Ovary (tissue), 3 donors: ENCODE measurements around the gene TJAP1.

ENCODE experiments used
- CTCF ChIP-seq, 3 donors: fragments of 450-650 bp in 2 of 3; fragments of 200-600 bp in 1 of 3; IDR thresholded peaks; one replicate each; pipeline versions ENCODE4 v1.5.1 to v1.8.0; 2016 to 2022; ENCODE audit warnings: antibody characterized with exemption in 3 of 3, mild to moderate bottlenecking in 1 of 3
- POLR2A ChIP-seq: fragments of 450-650 bp; IDR thresholded peaks from one replicate; pipeline ENCODE4 v1.6.1; 2017; ENCODE audit warnings: antibody characterized with exemption, mild to moderate bottlenecking, moderate library complexity
- donor health status: DM: no; HTN: no; CAD: no.

DNA sequence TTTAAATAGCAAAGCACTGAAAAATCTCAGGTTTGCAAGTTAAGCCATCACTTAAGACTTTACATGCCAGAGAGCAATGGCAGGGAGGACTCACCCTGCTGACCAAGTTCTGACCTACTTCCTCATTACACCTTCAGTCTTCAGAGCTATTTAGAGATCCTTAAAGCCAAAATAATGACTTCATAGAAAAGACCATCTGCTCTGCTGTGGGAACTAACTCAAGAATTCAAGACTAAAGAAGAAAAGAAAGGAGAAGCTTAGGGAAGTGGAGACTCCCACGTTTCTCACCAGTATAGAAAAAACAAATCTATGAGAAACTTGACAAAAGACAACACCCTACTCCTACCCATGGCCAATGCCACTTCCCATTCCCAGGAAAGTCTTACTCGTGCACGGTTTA, 69.9 kb downstream of the TJAP1 start:
- TF ChIP-seq CTCF (IDR thresholded peaks at IDR 0.05), result no peak
- no peak for TF ChIP-seq POLR2A
